AG09309 (cell line): Measurements from ENCODE around the gene HDHD5.

Source experiments
- DNase-seq: peaks from one replicate; pipeline ENCODE4 v3.0.0-alpha.2; 2010; ENCODE audit warnings: low read depth
- H3K4me3 ChIP-seq: 2 replicates; pipeline ENCODE4 v1.5.1; 2011; ENCODE audit warnings: mild to moderate bottlenecking, low read depth, low read length, moderate library complexity; ENCODE audit not compliant: control insufficient read depth
- TF ChIP-seq, protein P1 (sequence below): IDR thresholded peaks from 2 replicates; pipeline ENCODE4 v1.5.1; 2011; ENCODE audit warnings: mild to moderate bottlenecking, low read depth, low read length, inconsistent platforms; ENCODE audit not compliant: insufficient read depth, control insufficient read depth; ENCODE audit errors: missing control alignments

HDHD5 gene

DNA sequence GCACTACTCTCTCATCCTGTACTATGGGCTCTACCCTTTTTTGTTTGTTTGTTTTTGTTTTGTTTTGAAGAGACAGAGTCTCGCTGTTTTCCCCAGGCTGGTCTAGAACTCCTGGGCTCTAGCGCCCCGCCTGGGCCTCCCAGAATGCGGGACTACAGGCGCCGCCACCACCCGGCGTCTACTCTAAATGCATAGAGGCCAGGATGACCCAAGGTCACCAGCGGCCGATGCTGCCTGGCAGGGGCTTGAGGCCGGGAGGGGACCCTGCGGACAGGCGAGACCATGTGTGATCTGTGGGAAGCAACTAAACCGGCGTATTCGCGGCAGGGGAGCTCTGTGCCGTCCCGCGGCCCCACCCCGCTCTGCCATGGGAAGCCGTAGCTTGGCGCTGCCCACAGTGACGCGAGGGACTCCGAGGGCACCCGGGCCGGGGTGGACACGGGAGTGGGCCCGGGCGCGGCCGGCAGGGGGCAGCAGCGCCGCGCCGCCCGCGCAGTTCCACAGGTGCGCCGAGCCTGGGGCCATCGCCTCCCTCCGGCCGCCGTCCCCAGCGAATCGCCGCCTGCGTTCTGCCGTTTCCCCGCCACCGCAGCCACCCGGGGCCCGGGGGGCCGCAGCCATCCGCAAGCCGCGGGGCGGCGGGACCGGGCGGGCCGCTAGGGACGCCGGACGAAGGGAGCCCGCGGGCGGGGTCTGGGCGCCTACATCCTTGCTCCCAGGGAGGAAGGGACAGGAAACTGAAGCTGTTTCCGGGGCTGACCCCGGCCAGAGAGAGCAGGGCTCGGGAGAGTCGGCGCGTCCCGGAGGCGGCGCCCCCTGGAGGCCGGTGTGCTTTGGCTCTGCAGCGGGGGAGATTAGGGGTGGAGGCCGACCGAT, 12.3 kb upstream of the HDHD5 start:
- TF ChIP-seq, protein P1, sequence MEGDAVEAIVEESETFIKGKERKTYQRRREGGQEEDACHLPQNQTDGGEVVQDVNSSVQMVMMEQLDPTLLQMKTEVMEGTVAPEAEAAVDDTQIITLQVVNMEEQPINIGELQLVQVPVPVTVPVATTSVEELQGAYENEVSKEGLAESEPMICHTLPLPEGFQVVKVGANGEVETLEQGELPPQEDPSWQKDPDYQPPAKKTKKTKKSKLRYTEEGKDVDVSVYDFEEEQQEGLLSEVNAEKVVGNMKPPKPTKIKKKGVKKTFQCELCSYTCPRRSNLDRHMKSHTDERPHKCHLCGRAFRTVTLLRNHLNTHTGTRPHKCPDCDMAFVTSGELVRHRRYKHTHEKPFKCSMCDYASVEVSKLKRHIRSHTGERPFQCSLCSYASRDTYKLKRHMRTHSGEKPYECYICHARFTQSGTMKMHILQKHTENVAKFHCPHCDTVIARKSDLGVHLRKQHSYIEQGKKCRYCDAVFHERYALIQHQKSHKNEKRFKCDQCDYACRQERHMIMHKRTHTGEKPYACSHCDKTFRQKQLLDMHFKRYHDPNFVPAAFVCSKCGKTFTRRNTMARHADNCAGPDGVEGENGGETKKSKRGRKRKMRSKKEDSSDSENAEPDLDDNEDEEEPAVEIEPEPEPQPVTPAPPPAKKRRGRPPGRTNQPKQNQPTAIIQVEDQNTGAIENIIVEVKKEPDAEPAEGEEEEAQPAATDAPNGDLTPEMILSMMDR, result peak; percentile 93
- peak overlapping the region; percentile 63 for H3K4me3 ChIP-seq
- DNase-seq, result peak; percentile 31

DNA sequence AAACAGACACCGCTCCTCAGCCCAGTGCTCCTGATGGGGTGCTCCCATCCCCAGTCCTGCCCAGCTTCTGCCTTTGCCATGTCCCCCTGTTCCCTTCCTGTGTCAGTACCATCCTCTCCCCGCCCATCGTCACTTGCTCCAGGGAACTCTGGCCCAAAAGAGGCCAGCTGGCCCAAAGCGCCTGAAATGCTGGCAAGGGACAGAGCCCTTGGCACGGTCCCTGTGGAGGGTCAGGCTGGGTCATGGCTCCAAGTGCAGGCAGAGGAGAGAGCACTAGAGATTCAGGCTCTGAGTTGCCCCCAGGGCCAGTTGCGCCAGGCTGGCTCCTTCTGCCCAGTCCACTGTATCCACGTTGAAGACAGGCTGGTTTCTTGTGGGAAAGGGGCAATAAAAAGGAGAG, 8.4 kb upstream of the HDHD5 start:
- TF ChIP-seq, protein P1, result no peak
- H3K4me3 ChIP-seq, result no peak overlapping the region
- no peak for DNase-seq

DNA sequence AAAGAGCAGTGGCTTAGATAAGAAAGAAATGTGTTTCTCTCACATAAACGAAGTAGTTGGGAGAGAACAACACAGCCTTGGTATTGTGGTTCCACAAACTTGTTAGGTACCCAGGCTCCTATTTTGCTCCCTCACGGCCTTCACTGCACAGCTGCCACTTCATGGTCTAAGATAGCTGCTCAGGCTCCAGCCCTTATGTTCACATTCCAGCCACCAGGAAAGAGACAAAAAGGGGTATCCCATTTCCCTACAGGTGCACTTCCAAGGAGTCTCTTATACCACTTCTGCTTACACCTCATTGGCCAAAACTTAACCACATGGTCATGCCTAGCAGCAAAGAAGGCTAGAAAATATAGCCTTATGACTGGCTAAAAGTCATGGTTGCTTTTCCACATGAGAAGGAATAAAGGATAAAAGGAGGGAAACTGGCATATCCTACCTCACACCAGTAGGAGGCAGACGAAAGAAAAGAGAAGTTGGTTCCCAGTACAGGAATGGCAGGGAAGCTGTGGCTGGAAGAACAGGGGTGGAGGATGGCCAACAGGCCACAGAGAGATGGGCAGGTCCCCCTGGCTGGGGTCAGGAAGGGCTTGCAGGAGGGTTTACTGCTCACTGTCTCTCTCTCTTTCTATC, 5.4 kb upstream of the HDHD5 start:
- no peak for DNase-seq
- no peak overlapping the region for H3K4me3 ChIP-seq
- TF ChIP-seq, protein P1, result peak; percentile 8

DNA sequence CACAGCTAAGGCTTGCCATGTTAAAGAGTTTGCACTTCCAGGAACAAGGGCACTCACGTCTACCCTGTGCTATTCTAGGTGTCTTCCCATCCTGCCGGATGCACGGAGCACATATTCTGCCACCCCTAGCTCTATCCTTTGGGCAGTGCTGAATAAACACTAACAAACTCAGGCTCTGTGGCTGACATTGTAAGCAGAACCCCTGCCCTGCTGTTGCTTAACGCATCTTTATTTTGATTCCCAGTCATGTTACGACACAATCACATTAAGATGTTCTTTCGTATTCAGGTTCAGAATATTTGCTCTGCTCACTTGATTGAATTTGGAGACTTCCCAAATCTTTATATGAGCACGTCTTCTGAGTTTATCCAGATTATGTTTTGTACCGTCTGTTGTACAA, 3.7 kb upstream of the HDHD5 start:
- no peak overlapping the region for H3K4me3 ChIP-seq
- TF ChIP-seq, protein P1, result no peak
- DNase-seq, result no peak

DNA sequence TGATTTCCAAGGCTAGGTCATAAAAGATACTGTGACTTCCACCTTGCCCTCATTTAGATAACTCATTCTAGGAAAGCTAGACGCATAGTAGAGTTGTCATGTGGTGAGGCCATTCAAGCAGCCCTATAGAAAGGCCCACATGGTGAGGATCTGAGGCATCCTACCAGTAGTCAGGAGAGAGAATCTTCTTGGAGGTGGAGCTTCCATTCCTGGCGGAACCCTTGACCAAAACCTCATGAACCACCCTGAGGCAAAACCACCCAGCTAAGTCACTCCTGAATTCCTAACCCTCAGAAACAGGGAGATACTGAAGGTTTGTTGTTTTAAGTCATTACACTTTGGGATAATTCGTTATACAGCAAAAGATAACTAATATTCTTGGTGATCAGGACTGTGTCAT, 2.9 kb upstream of the HDHD5 start:
- no peak overlapping the region for H3K4me3 ChIP-seq
- TF ChIP-seq, protein P1, result no peak
- DNase-seq, result no peak

DNA sequence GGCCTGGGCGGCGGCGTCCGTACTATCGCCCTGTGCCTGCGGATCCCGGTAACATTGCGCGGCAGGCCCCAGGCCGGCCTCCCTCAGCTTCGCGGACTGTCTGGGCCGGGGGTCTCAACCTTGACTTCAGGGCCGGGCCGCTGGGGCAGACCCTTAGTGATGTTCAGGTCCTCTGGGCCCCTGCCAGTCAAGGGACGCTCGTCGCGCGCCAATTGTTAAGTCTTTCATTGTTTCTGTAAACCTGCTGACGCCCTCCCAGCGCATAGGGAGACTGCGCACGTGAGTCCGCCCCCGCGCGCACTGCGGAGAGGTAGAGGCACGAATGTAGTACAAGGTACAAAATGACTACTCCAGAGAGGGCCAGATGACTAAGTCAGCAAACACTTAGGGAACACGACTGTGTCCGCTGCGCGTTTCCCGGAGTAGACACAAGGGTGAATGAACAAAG, 451 bp upstream of the HDHD5 start:
- DNase-seq, result no peak
- H3K4me3 ChIP-seq, result peak overlapping the region; percentile 52
- TF ChIP-seq, protein P1, result no peak
